Stimulated activated CD8-positive, alpha-beta memory T cell treated with anti-CD3 and anti-CD28 coated beads, Interleukin-4, amount 100 ng/mL, for 48 hours (primary cell): Measurements from ENCODE around the gene IDH2.
A peak's percentile ranks its signal among the peaks of the same experiment; 100 is the strongest.

Experiments
- DNase-seq: peaks from one replicate; pipeline ENCODE4 v3.0.0-alpha.2; 2020

The IDH2 gene

GRCh38 chr15:90040618-90041017 is 61.6 kb downstream of the IDH2 start:
- DNase-seq, result no peak

- no peak for DNase-seq
Measured at GRCh38 chr15:90039996-90040395, 62.3 kb downstream of the IDH2 start.

- DNase-seq, result no peak
Measured at GRCh38 chr15:90038632-90039095, 63.6 kb downstream of the IDH2 start.

- DNase-seq, result peak; percentile 69
Measured at GRCh38 chr15:90037961-90038631, 64.2 kb downstream of the IDH2 start.

- DNase-seq, result no peak
Measured at GRCh38 chr15:90037511-90037860, 64.8 kb downstream of the IDH2 start.

GRCh38 chr15:90036806-90037510 is 65.3 kb downstream of the IDH2 start:
- DNase-seq, result no peak

- DNase-seq, result no peak
Measured at GRCh38 chr15:90036343-90036742, 65.9 kb downstream of the IDH2 start.

GRCh38 chr15:90035840-90036230 is 66.4 kb downstream of the IDH2 start:
- DNase-seq, result no peak

- DNase-seq, result no peak
Measured at GRCh38 chr15:90035095-90035839, 67.0 kb downstream of the IDH2 start.

GRCh38 chr15:90033448-90033847 is 68.8 kb downstream of the IDH2 start:
- no peak for DNase-seq
